Adrenal gland (tissue), 12 donors: Measurements from ENCODE around the gene EYA3. TPM values are rescaled to one million over a fixed set of nuclear protein-coding genes. Genes with fewer than 3 reads are reported as not detected.
"Not testable (repeated sequence)": the region's sequence is repeated elsewhere in the genome, so short reads cannot be mapped to it uniquely, and the experiment has no call there.

Source experiments
- DNase-seq, 7 donors: peaks; one replicate each; pipeline ENCODE4 v3.0.0-alpha.2; 2019 to 2020
- H3K27ac ChIP-seq, 5 donors: fragments of 200-600 bp; sonication (generic) in 4 of 5; 1 replicate in 3 of 5; 2 replicates in 2 of 5; pipeline versions ENCODE4 v1.5.1 to v1.8.0; 2016 to 2020; ENCODE audit warnings: mild to moderate bottlenecking in 1 of 5
- H3K27me3 ChIP-seq: fragments of 200-600 bp; 2 replicates; pipeline ENCODE4 v1.8.0; 2021
- H3K36me3 ChIP-seq, 2 donors: fragments of 200-600 bp; replicated peaks in 1 of 2; 1 replicate in 1 of 2; 2 replicates in 1 of 2; pipeline versions ENCODE4 v1.5.1 to v1.8.0; 2018 to 2022
- H3K4me1 ChIP-seq, 2 donors: fragments of 200-600 bp; replicated peaks in 1 of 2; 1 replicate in 1 of 2; 2 replicates in 1 of 2; pipeline versions ENCODE4 v1.5.1 to v1.8.0; 2018 to 2021
- H3K4me3 ChIP-seq, 4 donors: fragments of 200-600 bp; sonication (generic) in 3 of 4; one replicate each; pipeline ENCODE4 v1.5.1; 2016 to 2018
- H3K9me3 ChIP-seq, 3 donors: fragments of 200-600 bp; sonication (generic) in 1 of 3; replicated peaks in 1 of 3; 1 replicate in 2 of 3; 2 replicates in 1 of 3; pipeline versions ENCODE4 v1.5.1 to v1.8.0; 2016 to 2021
- POLR2A ChIP-seq, 2 donors: fragments of 450-650 bp; IDR thresholded peaks; one replicate each; pipeline ENCODE4 v1.6.1; 2017; ENCODE audit warnings: antibody characterized with exemption in 2 of 2, mild to moderate bottlenecking in 2 of 2, moderate library complexity in 1 of 2
- WGBS, 4 donors: extraction: QIAGEN DNeasy Blood & Tissue Kit in 2 of 4; methylation state at CpG; one replicate each; pipeline versions ENCODE4 v1.1.5 to v1.1.7; 2013 to 2017; 5-methylcytosine and 5-hydroxymethylcytosine counted together
- intact Hi-C, 2 donors: fragments of 100-400 bp; cut with DNase I; formaldehyde crosslinking; loops; one replicate each; pipeline versions ENCODE4 v1.14.1 to v1.15.0; 2022 to 2023
- polyA plus RNA-seq, 3 donors: library from polyadenylated mRNA; stranded (reverse); fragments of 200-250 nt in 2 of 3; fragments of 350-450 nt in 1 of 3; fragmentation: Illumina TruSeq in 1 of 3; extraction: RNeasy Lipid Tissue Mini Kit (QIAGEN cat#74804) in 1 of 3; gene quantifications; one replicate each; pipeline ENCODE4 v1.2.3, GENCODE V29; 2013 to 2014
- total RNA-seq, 9 donors: library from RNA; depleted of rRNA in 4 of 9; stranded (reverse); fragments of >200 nt in 4 of 9; fragments of 120-200 nt in 1 of 9; fragmentation: NEBNext Ultra II Directional in 1 of 9; extraction: Animal tissue kit (Norgen Biotek cat#: 25700) in 1 of 9; gene quantifications; one replicate each; pipeline versions ENCODE4 v1.1.0 to v1.2.4, GENCODE V29; 2013 to 2023
- TF ChIP-seq, protein P1 (sequence below), 6 experiments: fragments of 450-650 bp in 4 of 6; fragments of 200-600 bp in 2 of 6; sonication (generic) in 1 of 6; IDR thresholded peaks; 1 replicate in 5 of 6; 2 replicates in 1 of 6; pipeline versions ENCODE4 v1.5.1 to v1.8.0; 2016 to 2021; ENCODE audit warnings: antibody characterized with exemption in 6 of 6, mild to moderate bottlenecking in 2 of 6, moderate library complexity in 1 of 6
- donor health status: healthy with polysubstance abuse.
- donor health status: Bipolar disorder and iron deficiency.
- donor health status: DM: yes; HTN: yes; CAD: no.
- donor health status: DM: no; HTN: no; CAD: no.
- donor health status: DM: no; HTN: no; CAD: no.
- donor health status: DM: yes; HTN: yes; CAD: no.

EYA3 gene
- total and polyA plus RNA-seq, 12 donors: 4.3 to 28.9 (median 14.3) TPM

DNA sequence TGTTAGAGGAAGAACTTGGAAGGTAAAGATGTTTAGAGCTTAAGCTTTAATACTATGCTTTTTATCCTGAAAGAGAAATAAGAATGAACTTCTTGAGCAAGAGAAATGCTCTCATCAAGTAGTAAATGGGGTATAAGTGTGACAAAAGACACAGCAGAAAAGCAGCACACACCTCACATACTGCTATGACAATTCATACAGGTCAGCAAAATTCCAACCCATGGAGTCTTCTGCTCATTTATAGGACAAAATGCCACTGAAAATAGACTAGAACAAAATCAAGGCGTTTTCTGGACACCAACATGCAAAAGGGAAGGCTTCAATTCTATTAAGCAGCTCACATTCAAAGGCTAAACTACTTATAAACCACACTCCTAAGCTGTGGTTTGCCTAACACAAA, 61.2 kb downstream of the EYA3 start:
- Histone ChIP-seq H3K9me3 (no peaks in the 10 kb centered on the region), H3K4me3 (no peak overlapping the region), H3K4me1 (no peaks in the 10 kb centered on the region), H3K27me3 (no peaks in the 10 kb centered on the region), H3K27ac (no peak overlapping the region), H3K36me3 (no peaks in the 10 kb centered on the region)
- TF ChIP-seq POLR2A (IDR thresholded peaks at IDR 0.05): no peak
- TF ChIP-seq, protein P1, sequence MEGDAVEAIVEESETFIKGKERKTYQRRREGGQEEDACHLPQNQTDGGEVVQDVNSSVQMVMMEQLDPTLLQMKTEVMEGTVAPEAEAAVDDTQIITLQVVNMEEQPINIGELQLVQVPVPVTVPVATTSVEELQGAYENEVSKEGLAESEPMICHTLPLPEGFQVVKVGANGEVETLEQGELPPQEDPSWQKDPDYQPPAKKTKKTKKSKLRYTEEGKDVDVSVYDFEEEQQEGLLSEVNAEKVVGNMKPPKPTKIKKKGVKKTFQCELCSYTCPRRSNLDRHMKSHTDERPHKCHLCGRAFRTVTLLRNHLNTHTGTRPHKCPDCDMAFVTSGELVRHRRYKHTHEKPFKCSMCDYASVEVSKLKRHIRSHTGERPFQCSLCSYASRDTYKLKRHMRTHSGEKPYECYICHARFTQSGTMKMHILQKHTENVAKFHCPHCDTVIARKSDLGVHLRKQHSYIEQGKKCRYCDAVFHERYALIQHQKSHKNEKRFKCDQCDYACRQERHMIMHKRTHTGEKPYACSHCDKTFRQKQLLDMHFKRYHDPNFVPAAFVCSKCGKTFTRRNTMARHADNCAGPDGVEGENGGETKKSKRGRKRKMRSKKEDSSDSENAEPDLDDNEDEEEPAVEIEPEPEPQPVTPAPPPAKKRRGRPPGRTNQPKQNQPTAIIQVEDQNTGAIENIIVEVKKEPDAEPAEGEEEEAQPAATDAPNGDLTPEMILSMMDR (IDR thresholded peaks at IDR 0.05): no peak
- no peak for DNase-seq
- 83 to 97% (median 90%) methylated on average over 1 of the region's 1 CpG for WGBS, 4 donors
- intact Hi-C loops: no loop called here

DNA sequence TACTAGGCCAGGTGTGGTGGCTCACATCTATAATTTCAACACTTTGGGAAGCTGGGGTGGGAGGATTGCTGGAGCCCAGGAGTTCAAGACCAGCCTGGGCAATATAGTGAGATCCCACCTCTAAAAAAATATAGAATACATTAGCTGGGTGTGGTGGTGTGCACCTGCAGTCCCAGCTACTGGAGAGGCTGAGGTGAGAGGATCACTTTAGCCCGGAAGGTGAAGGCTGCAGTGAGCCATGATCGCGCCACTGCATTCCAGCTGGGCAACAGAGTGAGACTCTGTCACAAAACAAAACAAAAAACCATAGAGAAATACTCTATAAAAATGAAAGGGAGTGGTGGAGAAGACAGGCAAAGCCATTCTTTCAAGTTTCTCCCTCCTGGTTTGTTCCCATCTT, 62.1 kb downstream of the EYA3 start:
- no peaks in the 10 kb centered on the region for H3K36me3 ChIP-seq
- H3K9me3 ChIP-seq: no peaks in the 10 kb centered on the region
- intact Hi-C loops: no loop called here
- H3K4me3 ChIP-seq: no peak overlapping the region
- H3K27ac ChIP-seq: no peak overlapping the region
- H3K4me1 ChIP-seq: no peaks in the 10 kb centered on the region
- no peak for DNase-seq
- H3K27me3 ChIP-seq: no peaks in the 10 kb centered on the region
- 91 to 98% (median 96%) methylated on average over 3 of the region's 3 CpGs for WGBS, 4 donors
- no peak for TF ChIP-seq POLR2A (IDR thresholded peaks at IDR 0.05)
- TF ChIP-seq, protein P1 (IDR thresholded peaks at IDR 0.05): no peak

DNA sequence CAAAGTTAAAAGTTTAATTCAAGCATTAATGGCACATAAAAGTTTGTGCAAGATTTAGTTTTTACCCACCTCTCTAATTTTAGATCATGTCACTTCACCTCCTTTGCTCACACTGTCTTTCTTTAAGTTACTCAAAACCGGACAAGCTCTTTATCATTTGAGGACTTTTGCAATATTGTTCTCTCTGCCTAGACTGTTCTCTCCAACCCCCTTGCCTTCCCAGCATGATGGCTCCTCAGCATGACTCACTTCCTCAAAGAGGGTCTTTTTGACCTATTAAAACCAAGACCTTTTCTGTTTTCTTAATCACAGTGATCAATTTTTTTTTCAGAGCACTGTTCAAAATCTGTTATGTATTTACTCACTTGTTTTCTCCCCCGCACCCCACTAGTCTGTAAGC, 67.3 kb downstream of the EYA3 start:
- no peak overlapping the region for H3K4me3 ChIP-seq
- H3K36me3 ChIP-seq: peaks cover 0 to 3% of the 10 kb centered on the region in 2 donors
- no peak overlapping the region for H3K27ac ChIP-seq
- TF ChIP-seq, protein P1 (IDR thresholded peaks at IDR 0.05): no peak
- TF ChIP-seq POLR2A (IDR thresholded peaks at IDR 0.05): no peak
- 75 to 86% (median 81%) methylated on average over 2 of the region's 2 CpGs for WGBS, 4 donors
- H3K27me3 ChIP-seq: no peaks in the 10 kb centered on the region
- H3K4me1 ChIP-seq: no peaks in the 10 kb centered on the region
- no peaks in the 10 kb centered on the region for H3K9me3 ChIP-seq
- intact Hi-C loops: no loop called here
- DNase-seq: no peak

DNA sequence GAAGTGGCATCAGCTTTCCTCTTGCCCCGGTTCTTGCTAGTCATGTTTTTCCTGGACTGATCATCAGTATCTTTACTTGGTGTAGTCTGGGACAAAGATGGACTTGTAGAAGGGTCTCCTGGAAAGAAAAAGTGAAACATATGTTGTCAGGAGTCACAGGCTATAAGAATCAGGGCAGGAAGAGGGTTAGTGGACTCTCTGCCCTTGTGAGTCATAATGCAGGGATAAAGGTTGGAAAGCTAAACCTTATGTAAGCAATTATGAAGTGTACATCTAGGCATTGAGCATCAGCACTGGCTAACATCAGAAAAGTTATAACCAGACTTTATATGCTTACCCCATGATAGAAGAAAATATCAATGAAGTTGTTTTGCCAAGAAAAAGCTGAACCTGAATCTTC, 77.4 kb downstream of the EYA3 start:
- 90 to 100% (median 94%) methylated on average over 1 of the region's 1 CpG for WGBS, 4 donors
- H3K36me3 ChIP-seq: peaks cover 0 to 29% of the 10 kb centered on the region in 2 donors

DNA sequence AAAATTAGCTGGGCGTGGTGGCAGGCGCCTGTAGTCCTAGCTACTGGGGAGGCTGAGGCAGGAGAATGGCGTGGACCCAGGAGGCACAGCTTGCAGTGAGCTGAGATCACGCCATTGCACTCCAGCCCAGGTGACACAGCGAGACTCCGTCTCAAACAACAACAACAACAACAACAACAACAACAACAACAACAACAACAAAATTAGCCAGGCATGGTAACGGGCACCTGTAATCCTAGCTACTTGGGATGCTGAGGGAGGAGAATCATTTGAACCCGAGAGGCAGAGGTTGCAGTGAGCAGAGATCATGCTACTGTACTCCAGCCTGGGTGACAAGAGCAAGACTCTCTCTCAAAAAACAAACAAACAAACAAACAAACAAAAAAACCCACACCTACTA, 85.3 kb downstream of the EYA3 start:
- intact Hi-C loops, DNase-seq, H3K4me1 ChIP-seq, H3K27me3 ChIP-seq, H3K27ac ChIP-seq, H3K4me3 ChIP-seq, H3K9me3 ChIP-seq: not testable (repeated sequence)
- 94 to 99% (median 97%) methylated on average over 7 to 8 of the region's 8 CpGs for WGBS, 4 donors
- peaks cover 0 to 36% of the 10 kb centered on the region in 2 donors for H3K36me3 ChIP-seq

More for the DNA sequence above, 77.4 kb downstream of the EYA3 start:
- intact Hi-C loops: no loop called here
- H3K27ac ChIP-seq: no peak overlapping the region
- H3K4me3 ChIP-seq: no peak overlapping the region
- no peak for DNase-seq
- H3K4me1 ChIP-seq: no peaks in the 10 kb centered on the region
- H3K27me3 ChIP-seq: no peaks in the 10 kb centered on the region
- no peaks in the 10 kb centered on the region for H3K9me3 ChIP-seq
- TF ChIP-seq, protein P1 (IDR thresholded peaks at IDR 0.05): no peak
- TF ChIP-seq POLR2A (IDR thresholded peaks at IDR 0.05): no peak
